Mesendoderm (in vitro differentiated cells): ENCODE results near the gene NFASC.
A peak's percentile ranks its signal among the peaks of the same experiment; 100 is the strongest.

Experiments
- DNase-seq: peaks from one replicate; pipeline ENCODE4 v3.0.0; 2013
- H2AK5ac ChIP-seq: 2 replicates; pipeline ENCODE4 v1.6.1; 2013; ENCODE audit warnings: low read length, inconsistent platforms
- H2BK120ac ChIP-seq: 2 replicates; pipeline ENCODE4 v1.6.1; 2013; ENCODE audit warnings: low read depth, mild to moderate bottlenecking, low read length, moderate library complexity, mixed read lengths
- H2BK15ac ChIP-seq: replicated peaks from 2 replicates; pipeline ENCODE4 v1.6.1; 2013; ENCODE audit warnings: low read depth, mild to moderate bottlenecking, moderate library complexity
- H2BK5ac ChIP-seq: 2 replicates; pipeline ENCODE4 v1.6.1; 2013; ENCODE audit warnings: low read length, inconsistent platforms
- H3K18ac ChIP-seq: 2 replicates; pipeline ENCODE4 v1.6.1; 2013; ENCODE audit warnings: mild to moderate bottlenecking, low read length, mixed read lengths
- H3K23ac ChIP-seq: one replicate; pipeline ENCODE4 v1.6.1; 2013; ENCODE audit warnings: low read length
- H3K27ac ChIP-seq: 2 replicates; pipeline ENCODE4 v1.5.1; 2013; ENCODE audit warnings: low read depth, mild to moderate bottlenecking, inconsistent platforms, low read length, moderate library complexity
- H3K27me3 ChIP-seq: 2 replicates; pipeline ENCODE4 v1.6.1; 2013; ENCODE audit warnings: low read length, control low read depth, mild to moderate bottlenecking, inconsistent platforms; ENCODE audit not compliant: insufficient read depth, poor library complexity
- H3K36me3 ChIP-seq: 2 replicates; pipeline ENCODE4 v1.6.1; 2013; ENCODE audit warnings: low read length, inconsistent platforms; ENCODE audit not compliant: control insufficient read depth, insufficient read depth
- H3K4ac ChIP-seq: one replicate; pipeline ENCODE4 v1.6.1; 2013; ENCODE audit warnings: low read depth, mild to moderate bottlenecking, low read length, moderate library complexity
- H3K4me1 ChIP-seq: 2 replicates; pipeline ENCODE4 v1.6.1; 2013; ENCODE audit warnings: low read depth, low read length, inconsistent platforms; ENCODE audit not compliant: control insufficient read depth
- H3K4me2 ChIP-seq: 2 replicates; pipeline ENCODE4 v1.6.1; 2013; ENCODE audit warnings: low read length
- H3K4me3 ChIP-seq: 2 replicates; pipeline ENCODE4 v1.5.1; 2013; ENCODE audit warnings: mild to moderate bottlenecking, low read length
- H3K56ac ChIP-seq: one replicate; pipeline ENCODE4 v1.6.1; 2013; ENCODE audit warnings: low read length
- H3K79me1 ChIP-seq: 2 replicates; pipeline ENCODE4 v1.6.1; 2013; ENCODE audit warnings: low read length, inconsistent platforms
- H3K79me2 ChIP-seq: 2 replicates; pipeline ENCODE4 v1.6.1; 2013; ENCODE audit warnings: mild to moderate bottlenecking, low read length; ENCODE audit not compliant: control insufficient read depth, insufficient read depth
- H3K9ac ChIP-seq: 2 replicates; pipeline ENCODE4 v1.6.1; 2013; ENCODE audit warnings: low read length, inconsistent platforms
- H4K5ac ChIP-seq: one replicate; pipeline ENCODE4 v1.6.1; 2013; ENCODE audit warnings: low read length
- H4K8ac ChIP-seq: one replicate; pipeline ENCODE4 v1.6.1; 2013; ENCODE audit warnings: low read depth, mild to moderate bottlenecking, control low read depth, low read length, moderate library complexity
- WGBS: extraction: QIAGEN DNeasy Blood & Tissue Kit; methylation state at CpG from one replicate; pipeline ENCODE4 v1.1.7; 2013; ENCODE audit warnings: low lambda C conversion rate, missing lambda C conversion rate; ENCODE audit not compliant: insufficient coverage; ENCODE audit errors: extremely low coverage; 5-methylcytosine and 5-hydroxymethylcytosine counted together

Gene NFASC

DNA sequence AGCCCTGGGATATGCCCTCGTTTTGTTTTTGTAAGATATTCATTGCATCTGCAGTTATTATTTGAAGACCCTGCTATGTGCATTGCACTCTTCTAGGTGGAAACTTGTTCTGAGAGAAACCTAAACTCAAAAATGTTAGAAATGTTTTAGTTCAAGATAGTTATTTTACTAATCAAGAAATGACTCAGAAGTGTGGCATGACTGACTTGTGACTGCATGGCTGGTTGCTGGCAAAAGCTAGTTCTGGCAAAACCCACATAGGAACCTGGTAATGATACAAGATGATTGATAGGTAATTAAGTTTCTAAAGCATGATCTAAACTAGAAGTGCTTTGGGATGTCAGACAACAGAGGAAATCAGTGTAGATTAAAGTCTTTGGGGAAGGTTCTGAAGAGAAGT lies 33.8 kb upstream of the NFASC start:
- Histone ChIP-seq H3K56ac (no peak overlapping the region), H3K27me3 (no peaks in the 10 kb centered on the region), H2BK5ac (no peak overlapping the region), H4K5ac (no peak overlapping the region), H3K4me1 (no peaks in the 10 kb centered on the region), H3K27ac (no peak overlapping the region), H3K9ac (no peak overlapping the region), H3K79me1 (peaks cover 10% of the 10 kb centered on the region), H4K8ac (no peak overlapping the region), H3K18ac (no peak overlapping the region), H3K4me3 (no peak overlapping the region), H3K36me3 (no peaks in the 10 kb centered on the region), H3K79me2 (peaks cover 7% of the 10 kb centered on the region), H3K23ac (no peak overlapping the region), H2AK5ac (no peak overlapping the region), H3K4me2 (no peak overlapping the region), H2BK120ac (no peak overlapping the region), H2BK15ac (no peak overlapping the region), H3K4ac (no peak overlapping the region)
- no CpG with 5 or more reads among the region's 1 CpG for WGBS
- DNase-seq = no peak

DNA sequence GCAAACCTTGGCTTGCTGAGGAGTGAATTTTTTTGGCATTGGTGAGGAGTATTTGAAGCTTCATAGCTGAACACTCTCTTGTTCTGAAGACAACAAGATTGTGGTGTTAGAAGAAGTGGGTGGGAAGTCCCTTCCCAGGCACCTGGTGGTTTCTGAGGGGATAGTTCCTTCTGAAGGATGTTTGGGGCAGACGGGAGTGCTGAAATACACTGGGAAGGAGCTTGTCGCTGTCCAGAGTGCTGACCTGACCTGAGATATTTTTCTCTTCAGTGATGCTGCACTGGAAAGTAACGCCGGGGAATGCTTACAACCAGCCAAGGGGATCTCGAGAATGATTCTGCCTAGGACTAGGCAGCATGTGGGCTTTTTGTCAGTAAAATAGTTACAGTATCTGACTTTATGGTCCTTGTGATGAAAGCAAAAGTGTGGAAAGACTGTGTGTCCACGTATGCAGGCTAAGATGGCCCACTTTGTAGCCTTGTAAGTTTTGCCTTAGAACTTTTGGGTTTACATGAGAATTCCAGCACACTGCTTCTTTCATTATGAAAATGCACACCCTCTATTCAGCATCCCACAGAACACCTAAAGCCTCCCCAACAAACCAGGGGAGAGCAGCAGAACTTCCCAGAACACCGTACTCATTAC lies 33.1 kb upstream of the NFASC start:
- H3K36me3 ChIP-seq = no peaks in the 10 kb centered on the region
- no peak overlapping the region for H2AK5ac ChIP-seq
- H3K4me1 ChIP-seq = no peaks in the 10 kb centered on the region
- peaks cover 5% of the 10 kb centered on the region for H3K79me1 ChIP-seq
- no peaks in the 10 kb centered on the region for H3K27me3 ChIP-seq
- H3K4me3 ChIP-seq = no peak overlapping the region
- peak; percentile 89 for DNase-seq
- H2BK120ac ChIP-seq = no peak overlapping the region
- H4K5ac ChIP-seq = no peak overlapping the region
- H3K27ac ChIP-seq = no peak overlapping the region
- no peak overlapping the region for H3K4ac ChIP-seq
- H3K9ac ChIP-seq = no peak overlapping the region
- H3K18ac ChIP-seq = no peak overlapping the region
- no peak overlapping the region for H3K56ac ChIP-seq
- H3K4me2 ChIP-seq = no peak overlapping the region
- no peak overlapping the region for H2BK5ac ChIP-seq
- no CpG with 5 or more reads among the region's 7 CpGs for WGBS
- no peak overlapping the region for H2BK15ac ChIP-seq
- H3K23ac ChIP-seq = no peak overlapping the region
- H4K8ac ChIP-seq = no peak overlapping the region
- H3K79me2 ChIP-seq = peaks cover 2% of the 10 kb centered on the region

DNA sequence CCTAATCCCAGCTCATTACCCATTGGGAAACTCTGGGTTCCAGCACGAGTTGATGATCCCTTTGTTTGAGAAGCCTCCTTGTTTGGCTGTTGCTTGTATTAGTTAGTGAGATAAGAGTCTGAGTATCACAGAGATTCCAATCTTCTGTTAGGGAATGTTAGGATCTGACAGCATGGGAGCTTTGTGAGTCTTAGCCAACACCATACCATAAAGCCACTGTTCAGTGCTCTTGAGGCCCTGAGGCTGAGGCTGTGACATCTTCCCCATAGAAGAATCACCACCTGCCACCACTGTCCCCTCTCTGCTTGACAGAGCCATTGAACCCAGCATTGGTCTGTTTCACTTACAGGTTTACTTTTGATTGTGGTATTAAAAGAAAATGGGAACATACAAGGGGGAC lies 29.3 kb upstream of the NFASC start:
- Histone ChIP-seq H3K4me3 (no peak overlapping the region), H3K4me1 (no peaks in the 10 kb centered on the region), H3K18ac (no peak overlapping the region), H3K27me3 (no peaks in the 10 kb centered on the region), H3K36me3 (no peaks in the 10 kb centered on the region), H2AK5ac (no peak overlapping the region), H3K4me2 (no peak overlapping the region), H3K23ac (no peak overlapping the region), H2BK5ac (no peak overlapping the region), H3K79me2 (no peaks in the 10 kb centered on the region), H3K9ac (no peak overlapping the region), H2BK15ac (no peak overlapping the region), H2BK120ac (no peak overlapping the region), H3K4ac (no peak overlapping the region), H4K5ac (no peak overlapping the region), H3K79me1 (peaks cover 5% of the 10 kb centered on the region), H3K56ac (no peak overlapping the region), H4K8ac (no peak overlapping the region), H3K27ac (no peak overlapping the region)
- no CpG with 5 or more reads among the region's 1 CpG for WGBS
- no peak for DNase-seq

DNA sequence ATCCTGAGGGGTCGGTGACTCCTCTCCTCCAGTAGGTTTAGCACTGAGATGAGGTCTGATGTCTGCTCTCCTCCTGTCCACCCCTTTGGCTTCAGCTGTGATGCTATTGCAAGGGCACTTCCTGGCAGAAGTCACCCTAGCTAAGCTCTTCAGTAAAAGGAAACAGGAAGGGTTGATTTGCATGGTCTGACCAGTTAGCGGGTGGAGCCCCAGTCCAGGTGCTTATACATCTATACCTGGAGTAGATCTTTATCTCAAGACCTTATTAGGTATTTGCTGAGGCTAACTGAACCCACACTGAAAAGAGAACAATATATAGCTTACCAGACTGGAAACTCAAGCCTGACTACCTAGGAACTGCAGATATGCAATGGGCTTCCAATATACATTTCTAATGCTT lies 28.9 kb upstream of the NFASC start:
- H2AK5ac ChIP-seq = no peak overlapping the region
- no peak overlapping the region for H3K56ac ChIP-seq
- no peak overlapping the region for H3K4me2 ChIP-seq
- H3K23ac ChIP-seq = no peak overlapping the region
- H3K18ac ChIP-seq = no peak overlapping the region
- no peaks in the 10 kb centered on the region for H3K79me2 ChIP-seq
- H4K8ac ChIP-seq = no peak overlapping the region
- H3K4ac ChIP-seq = no peak overlapping the region
- H3K4me3 ChIP-seq = no peak overlapping the region
- H2BK120ac ChIP-seq = no peak overlapping the region
- no peaks in the 10 kb centered on the region for H3K27me3 ChIP-seq
- H3K27ac ChIP-seq = no peak overlapping the region
- H3K9ac ChIP-seq = no peak overlapping the region
- no peak overlapping the region for H2BK15ac ChIP-seq
- H2BK5ac ChIP-seq = no peak overlapping the region
- DNase-seq = no peak
- peaks cover 5% of the 10 kb centered on the region for H3K79me1 ChIP-seq
- no peak overlapping the region for H4K5ac ChIP-seq
- H3K4me1 ChIP-seq = no peaks in the 10 kb centered on the region
- H3K36me3 ChIP-seq = no peaks in the 10 kb centered on the region
- WGBS = no CpG with 5 or more reads among the region's 2 CpGs

DNA sequence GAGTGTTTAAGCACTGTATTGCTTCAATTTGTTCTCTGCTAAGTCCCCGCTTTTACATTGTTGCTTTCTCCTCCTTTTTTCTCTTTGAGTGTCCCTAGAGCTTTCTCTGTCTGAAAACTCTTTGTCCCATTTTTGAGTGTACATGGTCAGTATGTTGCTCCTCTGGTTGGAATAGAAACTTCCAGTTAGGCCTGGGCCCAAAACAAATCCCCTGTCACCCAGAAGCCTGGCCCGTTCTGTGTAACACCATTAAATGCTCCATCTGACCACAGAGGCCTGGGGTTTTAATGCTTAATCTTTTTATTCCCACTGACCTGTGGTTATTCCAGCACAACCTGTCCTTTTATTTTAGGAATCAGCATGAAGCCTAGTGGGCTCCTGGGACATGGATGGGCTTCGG lies 28.3 kb upstream of the NFASC start:
- no peaks in the 10 kb centered on the region for H3K27me3 ChIP-seq
- H3K18ac ChIP-seq = no peak overlapping the region
- H3K4me2 ChIP-seq = no peak overlapping the region
- H3K36me3 ChIP-seq = no peaks in the 10 kb centered on the region
- peaks cover 2% of the 10 kb centered on the region for H3K4me1 ChIP-seq
- peaks cover 5% of the 10 kb centered on the region for H3K79me1 ChIP-seq
- no peak overlapping the region for H2BK15ac ChIP-seq
- H3K56ac ChIP-seq = no peak overlapping the region
- H3K9ac ChIP-seq = no peak overlapping the region
- no peak overlapping the region for H3K4me3 ChIP-seq
- no peak for DNase-seq
- H2AK5ac ChIP-seq = no peak overlapping the region
- H3K27ac ChIP-seq = no peak overlapping the region
- H4K8ac ChIP-seq = no peak overlapping the region
- H2BK120ac ChIP-seq = no peak overlapping the region
- H4K5ac ChIP-seq = no peak overlapping the region
- no peak overlapping the region for H3K4ac ChIP-seq
- WGBS = no CpG with 5 or more reads among the region's 3 CpGs
- H2BK5ac ChIP-seq = no peak overlapping the region
- no peaks in the 10 kb centered on the region for H3K79me2 ChIP-seq
- H3K23ac ChIP-seq = no peak overlapping the region

DNA sequence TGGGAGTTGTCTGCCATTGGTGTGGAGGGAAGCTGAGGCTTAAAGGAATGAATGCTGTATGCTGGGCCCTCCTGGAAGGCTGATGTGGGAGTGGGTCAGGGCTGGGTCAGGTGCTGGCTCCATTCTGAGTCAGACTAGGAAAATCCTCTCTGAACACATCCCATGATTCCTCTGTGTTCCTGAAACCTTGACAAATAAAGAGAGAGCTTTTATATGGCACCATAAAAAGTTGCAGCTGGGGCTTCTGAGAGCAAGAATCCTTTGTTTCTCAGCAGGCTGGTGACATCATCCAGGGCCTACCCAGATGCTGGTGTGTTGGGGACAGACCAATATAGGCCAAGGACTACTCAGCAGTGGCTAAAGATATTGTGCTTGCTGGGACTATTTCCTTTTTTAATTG lies 27.8 kb upstream of the NFASC start:
- no peak overlapping the region for H3K9ac ChIP-seq
- H4K5ac ChIP-seq = no peak overlapping the region
- H3K4ac ChIP-seq = no peak overlapping the region
- H3K79me2 ChIP-seq = no peaks in the 10 kb centered on the region
- H3K79me1 ChIP-seq = peaks cover 3% of the 10 kb centered on the region
- no peak overlapping the region for H4K8ac ChIP-seq
- no peak overlapping the region for H3K27ac ChIP-seq
- no peak overlapping the region for H3K4me3 ChIP-seq
- no peak for DNase-seq
- H2BK15ac ChIP-seq = no peak overlapping the region
- no peak overlapping the region for H2BK5ac ChIP-seq
- no peak overlapping the region for H2AK5ac ChIP-seq
- H3K23ac ChIP-seq = no peak overlapping the region
- H2BK120ac ChIP-seq = no peak overlapping the region
- H3K4me2 ChIP-seq = no peak overlapping the region
- H3K36me3 ChIP-seq = no peaks in the 10 kb centered on the region
- peaks cover 2% of the 10 kb centered on the region for H3K4me1 ChIP-seq
- no peak overlapping the region for H3K56ac ChIP-seq
- H3K18ac ChIP-seq = no peak overlapping the region
- H3K27me3 ChIP-seq = no peaks in the 10 kb centered on the region
